T47D (cell line): ENCODE measurements around the gene GRAMD1B.

Experiments
- DNase-seq, 2 experiments: peaks; one replicate each; pipeline versions ENCODE4 v3.0.0 to v3.0.0-alpha.2; 2011 to 2012; ENCODE audit warnings: low read depth in 1 of 2, low spot score in 1 of 2
- JUND ChIP-seq: IDR thresholded peaks from 2 replicates; pipeline ENCODE4 v1.6.1; 2012; ENCODE audit warnings: low read depth
- in situ Hi-C: cut with HindIII; loops from 2 replicates; pipeline ENCODE4 v1.10.0; 2016; ENCODE audit warnings: low sequenced_read_pairs, low pct_unique_long_range_greater_than_20kb

The GRAMD1B gene

GRCh38 chr11:123418351-123419114, 11.5 kb upstream of the GRAMD1B start:
- no peak for DNase-seq
- in situ Hi-C loops = no loop called here
- no peak for TF ChIP-seq JUND

- in situ Hi-C loops = no loop called here
- no peak for TF ChIP-seq JUND
- no peak for DNase-seq
These were observed 10.2 kb upstream of the GRAMD1B start for GRCh38 chr11:123419731-123420452.

- DNase-seq = no peak
- in situ Hi-C loops = no loop called here
- TF ChIP-seq JUND = no peak
These were observed 8.5 kb upstream of the GRAMD1B start for GRCh38 chr11:123421589-123421988.

- no peak for DNase-seq
- in situ Hi-C loops = no loop called here
- TF ChIP-seq JUND = no peak
These were observed 4.7 kb upstream of the GRAMD1B start for GRCh38 chr11:123425367-123425766.

- TF ChIP-seq JUND = no peak
- in situ Hi-C loops = no loop called here
These were observed 3.3 kb upstream of the GRAMD1B start for GRCh38 chr11:123426789-123427188.

GRCh38 chr11:123427405-123427804, 2.7 kb upstream of the GRAMD1B start:
- in situ Hi-C loops = no loop called here
- no peak for DNase-seq
- TF ChIP-seq JUND = no peak

More at GRCh38 chr11:123426789-123427188, 3.3 kb upstream of the GRAMD1B start:
- DNase-seq = no peak

- no peak for TF ChIP-seq JUND
- in situ Hi-C loops = no loop called here
- DNase-seq = no peak
These were observed 1.9 kb upstream of the GRAMD1B start for GRCh38 chr11:123428116-123428715.

- no peak for TF ChIP-seq JUND
- no peak for DNase-seq
- in situ Hi-C loops = no loop called here
These were observed 733 bp upstream of the GRAMD1B start for GRCh38 chr11:123429336-123429735.

- in situ Hi-C loops = no loop called here
- no peak for DNase-seq
- TF ChIP-seq JUND = no peak
These were observed 840 bp downstream of the GRAMD1B start for GRCh38 chr11:123430721-123431497.

GRCh38 chr11:123431619-123432018, 1.6 kb downstream of the GRAMD1B start:
- DNase-seq = no peak
- TF ChIP-seq JUND = no peak
- in situ Hi-C loops = no loop called here

- in situ Hi-C loops = no loop called here
- no peak for TF ChIP-seq JUND
- DNase-seq = peak; percentile 51 to 52
These were observed 4.2 kb downstream of the GRAMD1B start for GRCh38 chr11:123434262-123434661.

- TF ChIP-seq JUND = no peak
- DNase-seq = no peak
- in situ Hi-C loops = no loop called here
These were observed 4.8 kb downstream of the GRAMD1B start for GRCh38 chr11:123434911-123435310.
